Neural cell (in vitro differentiated cells): Measurements from ENCODE around the gene CARS2.

Experiments
- POLR2AphosphoS5 ChIP-seq: IDR thresholded peaks from 2 replicates; pipeline ENCODE4 v1.6.1; 2012
- TAF1 ChIP-seq: IDR thresholded peaks from 2 replicates; pipeline ENCODE4 v1.6.1; 2012; ENCODE audit warnings: low read depth
- TF ChIP-seq, protein P1 (sequence below): fragments of 450-650 bp; IDR thresholded peaks from 2 replicates; pipeline ENCODE4 v1.5.1; 2014; ENCODE audit warnings: antibody characterized with exemption, mild to moderate bottlenecking, moderate library complexity; ENCODE audit not compliant: poor library complexity, severe bottlenecking

DNA sequence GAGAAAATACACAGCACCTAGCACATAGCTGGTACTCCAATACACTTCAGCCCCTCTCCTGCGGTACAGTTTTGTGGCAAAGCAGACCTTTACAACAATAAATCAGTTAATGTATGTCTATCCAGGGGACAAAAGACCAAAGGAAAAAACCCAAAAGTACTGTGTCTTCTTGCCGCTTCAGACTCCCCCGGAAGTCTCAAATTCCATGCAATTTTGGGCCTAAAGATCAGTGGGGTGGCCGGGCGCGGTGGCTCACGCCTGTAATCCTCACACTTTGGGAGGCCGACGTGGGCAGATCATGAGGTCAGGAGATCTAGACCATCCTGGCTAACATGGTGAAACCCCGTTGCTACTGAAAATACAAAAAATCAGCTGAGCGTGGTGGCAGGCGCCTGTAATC is 16.2 kb downstream of the CARS2 start:
- TF ChIP-seq, protein P1, sequence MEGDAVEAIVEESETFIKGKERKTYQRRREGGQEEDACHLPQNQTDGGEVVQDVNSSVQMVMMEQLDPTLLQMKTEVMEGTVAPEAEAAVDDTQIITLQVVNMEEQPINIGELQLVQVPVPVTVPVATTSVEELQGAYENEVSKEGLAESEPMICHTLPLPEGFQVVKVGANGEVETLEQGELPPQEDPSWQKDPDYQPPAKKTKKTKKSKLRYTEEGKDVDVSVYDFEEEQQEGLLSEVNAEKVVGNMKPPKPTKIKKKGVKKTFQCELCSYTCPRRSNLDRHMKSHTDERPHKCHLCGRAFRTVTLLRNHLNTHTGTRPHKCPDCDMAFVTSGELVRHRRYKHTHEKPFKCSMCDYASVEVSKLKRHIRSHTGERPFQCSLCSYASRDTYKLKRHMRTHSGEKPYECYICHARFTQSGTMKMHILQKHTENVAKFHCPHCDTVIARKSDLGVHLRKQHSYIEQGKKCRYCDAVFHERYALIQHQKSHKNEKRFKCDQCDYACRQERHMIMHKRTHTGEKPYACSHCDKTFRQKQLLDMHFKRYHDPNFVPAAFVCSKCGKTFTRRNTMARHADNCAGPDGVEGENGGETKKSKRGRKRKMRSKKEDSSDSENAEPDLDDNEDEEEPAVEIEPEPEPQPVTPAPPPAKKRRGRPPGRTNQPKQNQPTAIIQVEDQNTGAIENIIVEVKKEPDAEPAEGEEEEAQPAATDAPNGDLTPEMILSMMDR = no peak
- no peak for TF ChIP-seq POLR2AphosphoS5
- no peak for TF ChIP-seq TAF1
